HG03139 (cell line): ENCODE measurements around the gene CSRNP2.

ENCODE experiments used
- ATAC-seq: cut with Tn5 transposase; IDR thresholded peaks from one replicate; pipeline ENCODE4 v1.9.1; 2021; ENCODE audit not compliant: unreplicated experiment

The CSRNP2 gene, protein sequence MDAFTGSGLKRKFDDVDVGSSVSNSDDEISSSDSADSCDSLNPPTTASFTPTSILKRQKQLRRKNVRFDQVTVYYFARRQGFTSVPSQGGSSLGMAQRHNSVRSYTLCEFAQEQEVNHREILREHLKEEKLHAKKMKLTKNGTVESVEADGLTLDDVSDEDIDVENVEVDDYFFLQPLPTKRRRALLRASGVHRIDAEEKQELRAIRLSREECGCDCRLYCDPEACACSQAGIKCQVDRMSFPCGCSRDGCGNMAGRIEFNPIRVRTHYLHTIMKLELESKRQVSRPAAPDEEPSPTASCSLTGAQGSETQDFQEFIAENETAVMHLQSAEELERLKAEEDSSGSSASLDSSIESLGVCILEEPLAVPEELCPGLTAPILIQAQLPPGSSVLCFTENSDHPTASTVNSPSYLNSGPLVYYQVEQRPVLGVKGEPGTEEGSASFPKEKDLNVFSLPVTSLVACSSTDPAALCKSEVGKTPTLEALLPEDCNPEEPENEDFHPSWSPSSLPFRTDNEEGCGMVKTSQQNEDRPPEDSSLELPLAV

DNA sequence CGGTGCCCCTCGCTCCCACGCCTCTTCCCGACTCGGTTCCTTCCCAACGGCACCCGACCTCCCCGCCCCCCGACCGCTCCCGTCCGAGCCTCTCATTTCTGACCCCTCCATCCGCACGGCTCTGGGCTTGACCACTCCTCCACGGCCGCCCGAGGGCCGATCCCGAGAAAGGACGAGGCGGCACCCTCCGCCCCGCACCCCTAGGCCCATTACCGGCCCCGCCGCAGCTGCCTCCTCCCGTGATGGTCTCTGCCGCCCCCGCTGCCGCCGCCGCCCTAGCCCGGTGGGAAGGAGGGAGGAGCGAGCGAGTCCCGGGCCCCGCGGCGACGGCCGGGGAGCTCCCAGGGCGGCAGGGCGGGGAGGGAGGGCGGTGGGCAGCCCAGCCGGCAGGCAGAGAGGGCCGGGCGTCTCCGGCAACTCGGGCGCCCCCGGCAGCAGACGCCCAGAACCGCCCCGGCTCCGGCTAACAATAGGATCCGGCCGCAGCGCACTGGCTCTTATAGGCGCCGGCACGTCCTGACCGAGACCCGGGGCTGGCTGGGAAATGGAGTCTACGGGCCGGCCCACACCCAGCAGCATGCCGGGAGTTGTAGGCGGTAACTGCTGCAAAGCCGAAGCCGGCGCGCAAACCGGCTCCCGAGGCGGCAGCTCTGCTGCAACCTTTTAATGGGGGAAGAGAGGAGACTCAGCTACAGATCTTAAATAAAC is at the start of gene CSRNP2:
CSRNP2 (minus strand) TSS at position 471 of the 708 bp plus-strand sequence. CDS start 7,035 bp downstream, outside the sequence.
- ATAC-seq = peak; percentile 97

DNA sequence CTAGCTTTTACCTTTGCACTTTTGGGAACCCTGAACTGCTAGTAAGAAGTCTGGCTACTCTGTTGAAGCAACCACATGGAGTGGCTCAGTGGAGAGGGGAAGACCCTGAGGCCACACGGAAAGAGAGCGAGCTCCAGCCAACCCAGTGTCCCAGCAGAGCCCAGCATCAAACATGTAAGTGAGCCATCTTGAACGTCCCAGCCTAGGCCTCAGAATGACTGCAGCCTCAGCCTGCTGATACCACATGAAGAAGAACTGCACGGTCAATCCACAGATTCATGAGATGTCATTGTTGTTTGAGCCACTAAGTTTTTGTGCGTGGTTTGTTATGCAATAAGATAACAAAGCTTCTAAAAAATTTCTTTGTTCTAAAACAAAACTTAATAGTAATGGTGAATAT is 49.3 kb upstream of the CSRNP2 start:
- ATAC-seq = no peak

DNA sequence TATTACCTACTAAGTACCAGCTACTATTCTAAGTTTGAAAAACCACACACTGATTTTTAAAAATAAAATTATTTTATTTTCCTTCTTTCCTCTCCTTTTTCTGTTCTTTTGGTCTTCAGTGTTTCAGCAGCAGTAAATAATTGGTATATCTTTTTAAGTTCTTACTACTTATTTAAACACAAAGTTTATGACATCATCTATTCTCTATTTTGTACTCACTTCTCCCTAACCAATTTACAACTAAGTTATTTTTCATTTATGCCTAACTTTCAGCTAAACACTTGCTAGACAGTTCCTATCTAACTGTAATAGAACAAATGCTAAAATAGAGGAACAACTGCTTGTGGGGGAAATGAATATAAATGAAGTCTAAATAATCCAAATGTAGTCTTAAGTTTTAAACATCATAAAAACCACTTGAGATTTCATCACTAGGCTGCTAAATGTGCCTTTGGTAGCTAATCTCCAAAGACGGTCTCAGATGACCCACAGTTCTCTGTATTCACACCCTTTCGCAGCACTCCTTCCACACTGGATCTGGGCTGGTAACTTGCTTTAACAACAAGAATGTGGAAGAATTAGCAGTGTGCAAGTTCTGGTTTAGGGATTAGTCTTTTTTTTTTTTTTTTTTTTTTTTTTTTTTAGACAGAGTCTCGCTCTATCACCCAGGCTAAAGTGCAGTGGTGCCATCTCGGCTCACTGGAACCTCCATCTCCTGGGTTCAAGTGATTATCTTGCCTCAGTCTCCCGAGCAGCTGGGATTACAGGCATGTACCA is 48.5 kb upstream of the CSRNP2 start:
- ATAC-seq = no peak

DNA sequence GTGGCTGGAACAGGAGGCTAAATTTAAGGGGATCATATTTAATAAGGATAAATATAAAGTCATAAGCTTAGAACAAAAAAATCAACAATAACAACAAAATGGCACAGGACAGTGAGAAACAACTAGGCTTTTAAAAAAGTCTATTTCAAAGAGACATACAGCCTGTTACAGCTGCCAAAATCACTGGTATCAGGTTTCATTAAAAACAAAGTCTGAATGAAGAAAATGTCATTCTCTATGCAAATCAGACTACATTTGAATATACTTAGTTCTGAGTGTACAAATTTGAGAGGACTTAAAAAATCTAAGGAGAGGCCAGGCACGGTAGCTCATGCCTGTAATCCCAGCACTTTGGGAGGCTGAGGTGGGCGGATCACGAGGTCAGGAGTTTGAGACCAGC is 45.5 kb upstream of the CSRNP2 start:
- ATAC-seq = no peak

DNA sequence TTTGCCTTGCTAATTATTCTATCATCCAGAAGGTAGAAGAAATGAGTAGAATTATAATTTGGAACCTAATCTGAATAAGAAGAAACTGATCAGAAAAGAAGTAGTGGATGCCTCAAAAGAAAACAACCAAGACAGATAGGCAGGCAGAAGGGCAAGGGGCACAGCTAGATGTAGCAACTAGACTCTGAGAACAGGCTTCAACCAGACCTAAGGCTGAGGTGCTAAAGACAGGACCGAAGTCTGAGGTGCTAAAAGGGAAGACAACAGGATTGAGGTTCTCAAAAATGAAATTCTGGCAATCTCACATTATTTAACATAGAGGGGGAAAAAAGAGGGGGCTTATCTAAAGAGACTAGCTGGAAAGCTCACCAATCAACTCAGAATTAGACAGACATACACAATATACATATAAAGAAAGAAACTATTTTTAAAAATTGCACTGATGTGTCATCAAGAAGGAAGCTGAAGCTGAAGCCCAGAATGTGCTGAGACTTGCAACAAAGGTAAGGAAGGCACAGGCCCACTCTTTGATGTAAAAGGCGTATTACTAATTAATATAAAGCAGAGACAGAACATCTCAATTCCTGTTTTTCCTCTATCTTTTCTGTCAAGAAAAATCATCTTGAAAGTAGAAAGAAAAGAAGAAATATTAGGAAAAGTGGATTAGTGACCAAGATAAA is 43.8 kb upstream of the CSRNP2 start:
- no peak for ATAC-seq

DNA sequence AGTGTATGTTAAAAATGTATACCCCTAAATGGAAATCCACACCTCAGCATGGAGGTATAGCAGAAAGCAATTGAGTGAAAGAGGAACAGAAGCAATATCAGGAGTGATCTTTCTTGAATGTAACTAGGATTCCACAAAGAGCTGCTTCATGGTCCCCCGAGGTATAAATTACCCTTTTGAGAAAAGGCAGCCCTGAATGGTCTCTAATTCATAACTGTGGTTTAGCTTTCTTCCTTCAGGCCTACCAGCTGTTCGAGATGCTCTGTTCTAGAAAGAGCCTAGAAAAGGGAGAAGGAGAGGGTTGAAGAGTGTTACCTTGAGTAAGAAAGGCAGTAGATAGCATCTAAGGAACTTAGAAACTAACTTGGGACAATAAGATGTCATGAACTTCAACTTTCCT is 42.9 kb upstream of the CSRNP2 start:
- ATAC-seq = no peak

DNA sequence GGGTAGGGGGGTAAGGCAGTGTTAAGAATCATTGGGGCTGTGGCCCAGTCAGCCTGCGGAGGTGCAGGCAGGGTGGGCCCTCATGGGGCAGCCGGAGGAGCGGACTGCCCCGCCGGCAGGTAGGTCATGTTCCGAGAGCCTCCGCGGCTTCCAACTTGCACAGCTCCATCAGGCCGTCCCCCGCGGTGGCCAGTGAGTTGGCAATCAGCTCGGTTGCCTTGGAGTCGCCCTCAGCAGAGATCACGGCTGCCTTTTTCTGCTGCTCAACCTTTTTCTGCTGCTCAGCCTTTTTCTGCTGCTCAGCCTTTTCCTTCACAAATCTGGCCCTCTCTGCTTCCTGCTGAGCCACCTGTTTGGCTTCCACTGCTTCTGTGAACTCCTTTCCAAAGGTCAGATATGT is 41.1 kb upstream of the CSRNP2 start:
- no peak for ATAC-seq

DNA sequence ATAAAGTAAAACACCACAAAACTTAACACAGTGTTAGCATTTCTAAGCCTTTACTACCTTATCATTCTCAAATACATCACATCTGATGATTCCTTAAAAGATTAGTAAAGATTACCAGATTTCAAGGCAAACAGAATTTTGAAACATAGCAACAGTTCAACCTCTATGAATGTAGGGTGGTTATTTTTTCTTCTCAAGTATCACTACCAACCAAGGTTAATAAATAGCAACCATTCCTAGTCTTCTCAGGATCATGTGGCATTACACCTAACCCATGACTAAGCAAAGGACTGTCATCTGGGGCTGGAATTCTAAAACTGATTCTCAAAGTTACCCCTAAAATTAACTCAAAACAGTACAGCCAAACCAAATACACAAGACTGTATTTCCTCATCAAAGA is 39.4 kb upstream of the CSRNP2 start:
- no peak for ATAC-seq

DNA sequence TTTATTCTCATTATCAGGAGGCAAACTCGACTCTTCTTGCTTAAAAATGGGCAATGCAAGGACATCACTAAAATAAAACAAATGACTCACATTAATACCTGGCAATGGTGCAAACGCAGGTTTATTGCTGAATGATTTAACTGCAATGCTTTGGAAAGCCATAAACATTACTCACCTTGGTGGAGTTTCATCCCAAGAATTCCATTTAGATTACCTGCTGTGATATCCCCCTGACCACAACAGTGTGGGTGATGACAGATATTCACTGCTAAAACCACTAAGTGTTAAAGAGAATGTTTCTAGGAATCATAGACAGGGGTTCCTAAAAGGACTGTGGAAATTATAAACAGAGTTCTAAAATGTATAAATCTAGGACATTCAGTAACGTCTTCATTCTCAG is 35.3 kb upstream of the CSRNP2 start:
- no peak for ATAC-seq

DNA sequence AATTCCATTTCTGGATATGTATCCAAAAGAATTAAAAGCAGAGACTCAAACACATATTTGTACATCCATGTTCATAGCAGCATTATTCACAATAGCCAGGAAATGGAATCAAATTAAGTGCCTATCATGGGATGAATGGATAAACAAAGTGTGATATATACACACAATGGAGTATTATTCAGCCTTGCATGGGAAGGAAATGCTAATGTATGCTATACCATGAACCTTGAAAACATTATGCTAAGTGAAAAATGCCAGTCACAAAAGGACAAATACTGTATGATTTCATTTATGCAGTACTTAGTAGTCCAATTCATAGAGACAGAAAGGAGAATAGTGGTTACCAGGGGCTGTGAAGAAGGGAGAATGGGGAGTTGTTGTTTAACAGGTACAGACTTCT is 32.1 kb upstream of the CSRNP2 start:
- no peak for ATAC-seq

DNA sequence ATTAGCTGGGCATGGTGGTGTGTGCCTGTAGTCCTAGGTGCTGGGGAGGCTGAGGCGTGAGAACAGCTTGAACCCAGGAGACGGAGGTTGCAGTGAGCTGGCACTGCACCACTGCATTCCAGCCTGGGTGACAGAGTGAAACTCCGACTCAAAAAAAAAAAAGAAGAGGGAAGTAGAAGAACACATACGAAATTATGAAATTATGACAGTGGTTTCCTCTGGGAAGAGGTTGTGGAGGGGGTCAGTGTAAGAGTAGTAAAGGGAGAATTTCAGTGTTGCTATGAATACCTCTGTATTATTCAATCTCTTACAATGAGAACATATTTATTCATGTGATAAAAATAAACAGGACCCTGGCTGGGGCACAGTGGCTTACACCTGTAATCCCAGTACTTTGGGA is 24.7 kb upstream of the CSRNP2 start:
- ATAC-seq = no peak

DNA sequence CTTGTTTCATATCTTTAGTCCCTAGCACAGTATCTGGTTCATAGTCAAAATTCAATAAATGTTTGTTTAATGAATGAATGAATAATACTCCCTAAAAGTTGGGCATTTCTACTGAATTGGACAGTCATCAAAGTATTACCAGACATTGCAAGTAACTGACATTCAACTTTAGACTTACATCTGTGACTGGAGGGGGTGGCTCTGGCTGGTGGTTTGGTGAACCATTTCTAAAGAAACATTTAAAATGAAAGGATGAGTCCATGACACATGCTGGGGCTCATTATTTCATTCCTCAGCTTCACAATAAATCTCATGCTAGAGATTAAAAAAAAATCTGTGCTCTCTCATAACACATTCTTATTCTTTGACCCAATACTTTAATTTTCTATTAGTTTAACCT is 20.6 kb upstream of the CSRNP2 start:
- no peak for ATAC-seq

DNA sequence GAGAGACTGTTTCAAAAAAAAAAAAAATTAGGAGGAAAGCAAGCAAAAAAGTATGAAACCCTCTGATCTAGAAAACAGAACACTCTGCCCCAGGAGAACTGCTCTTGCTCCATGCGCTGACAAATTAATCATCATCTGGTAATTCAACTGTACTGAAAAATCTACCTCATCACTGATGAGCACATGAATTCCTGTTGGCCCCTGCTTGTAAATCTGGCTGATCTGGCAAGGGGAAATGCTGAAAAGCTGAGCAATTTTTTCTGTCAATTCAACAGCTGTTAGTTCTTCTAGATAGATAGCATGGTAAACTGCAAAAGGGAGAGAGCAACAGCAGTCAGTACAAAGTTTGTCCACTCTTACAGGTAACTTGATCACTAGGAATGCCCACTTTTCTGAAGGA is 15.2 kb upstream of the CSRNP2 start:
- no peak for ATAC-seq

DNA sequence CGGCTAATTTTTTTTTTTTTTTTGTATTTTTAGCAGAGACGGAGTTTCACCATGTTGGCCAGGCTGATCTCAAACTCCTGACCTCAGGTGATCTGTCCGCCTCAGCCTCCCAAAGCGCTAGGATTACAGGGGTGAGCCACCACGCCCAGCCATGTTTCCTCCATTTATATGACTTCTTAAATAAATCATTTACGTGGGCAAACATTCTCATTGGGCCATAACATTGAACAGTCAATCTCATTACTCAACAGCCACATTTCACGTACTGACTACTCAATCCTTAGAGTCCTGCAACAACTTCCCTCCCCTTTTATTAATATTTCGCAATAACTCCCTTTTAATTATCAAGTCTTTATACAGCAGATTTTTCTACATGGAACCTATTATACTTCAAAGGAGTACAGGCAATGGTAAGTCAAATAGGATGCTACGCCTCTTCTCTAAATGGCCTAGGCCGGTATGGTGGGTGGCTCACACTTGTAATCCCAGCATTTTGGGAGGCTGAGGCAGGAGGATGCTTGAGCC is 7.4 kb upstream of the CSRNP2 start:
- ATAC-seq = no peak

DNA sequence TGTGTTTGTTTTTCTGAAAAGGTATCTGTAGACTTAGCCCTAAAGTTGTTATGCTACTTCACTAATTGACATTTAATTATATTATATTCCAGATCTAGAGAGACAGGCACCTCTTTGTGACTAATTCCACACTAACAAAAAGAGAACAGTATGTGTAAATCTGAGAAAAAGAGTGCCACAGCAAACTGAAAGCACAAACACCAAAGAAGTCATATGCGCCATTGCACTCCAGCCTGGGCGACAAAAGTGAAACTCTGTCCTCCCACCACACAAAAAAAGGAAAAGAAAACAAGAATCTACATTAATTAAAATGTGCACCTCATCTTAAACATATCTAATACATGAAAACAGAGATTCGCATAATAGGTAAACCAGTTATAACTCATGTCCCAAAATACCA is 4.4 kb upstream of the CSRNP2 start:
- no peak for ATAC-seq

DNA sequence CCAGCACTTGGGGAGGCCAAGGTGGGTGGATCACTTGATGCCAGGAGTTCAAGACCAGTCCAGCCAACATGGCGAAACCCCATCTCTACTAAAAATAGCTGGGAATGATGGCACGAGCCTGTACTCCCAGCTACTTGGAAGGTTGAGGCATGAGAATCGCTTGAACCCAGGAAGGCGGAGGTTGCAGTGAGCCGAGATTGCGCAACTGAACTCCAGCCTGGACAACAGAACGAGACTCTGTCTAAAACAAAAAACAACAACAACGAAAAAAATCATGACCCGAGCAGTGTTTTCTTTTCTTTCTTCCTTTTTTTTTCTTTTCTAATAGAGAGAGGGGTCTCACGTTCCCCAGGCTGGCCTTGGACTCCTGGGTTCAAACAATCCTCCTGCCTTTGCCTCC is 3.5 kb upstream of the CSRNP2 start:
- ATAC-seq = no peak

DNA sequence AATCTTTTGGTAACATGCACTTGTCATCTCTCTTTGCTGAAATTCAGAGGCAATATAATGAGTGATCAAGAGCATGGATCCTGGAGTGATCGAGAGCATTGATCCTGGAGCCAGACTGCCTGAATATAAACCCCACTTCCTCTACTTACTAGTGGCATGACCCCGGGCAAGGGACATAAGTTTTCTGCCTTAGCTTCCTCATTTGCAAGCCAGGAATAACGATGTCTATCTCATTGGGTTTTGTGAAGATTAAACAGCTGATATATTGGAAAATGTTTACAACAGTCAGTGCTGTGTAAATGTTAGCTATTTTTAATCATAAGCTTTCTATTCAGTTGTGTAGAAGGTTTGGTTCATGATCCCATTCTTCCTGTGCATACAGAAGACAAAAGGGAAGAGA is 2.4 kb upstream of the CSRNP2 start:
- ATAC-seq = no peak

DNA sequence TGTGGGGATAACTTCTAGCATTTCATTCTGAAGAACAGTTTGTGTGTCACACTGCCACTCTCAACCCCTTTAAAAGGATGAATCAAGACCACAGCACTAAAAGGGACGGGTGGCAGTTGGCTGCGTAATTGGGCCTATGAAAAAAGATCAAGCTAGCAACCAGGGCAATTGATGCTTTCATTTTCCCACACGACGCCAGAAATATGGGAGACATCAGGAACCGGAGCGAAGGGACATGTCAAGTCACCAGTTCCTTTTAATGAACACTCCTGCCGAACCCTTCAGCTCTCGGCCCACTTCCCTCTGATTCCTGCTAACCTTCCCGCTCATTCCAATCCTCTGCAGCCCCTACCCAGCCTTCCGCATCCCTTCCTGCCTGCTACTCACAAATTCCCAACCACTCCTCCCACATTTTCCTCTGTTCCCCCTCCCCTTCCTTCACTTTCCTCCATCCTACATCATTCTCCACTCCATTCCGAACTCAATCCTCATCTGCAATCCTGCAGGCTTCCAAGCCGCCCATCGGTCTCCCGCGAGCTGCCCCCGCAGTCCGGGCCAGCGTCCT is 753 bp downstream of the CSRNP2 start:
- ATAC-seq = no peak

DNA sequence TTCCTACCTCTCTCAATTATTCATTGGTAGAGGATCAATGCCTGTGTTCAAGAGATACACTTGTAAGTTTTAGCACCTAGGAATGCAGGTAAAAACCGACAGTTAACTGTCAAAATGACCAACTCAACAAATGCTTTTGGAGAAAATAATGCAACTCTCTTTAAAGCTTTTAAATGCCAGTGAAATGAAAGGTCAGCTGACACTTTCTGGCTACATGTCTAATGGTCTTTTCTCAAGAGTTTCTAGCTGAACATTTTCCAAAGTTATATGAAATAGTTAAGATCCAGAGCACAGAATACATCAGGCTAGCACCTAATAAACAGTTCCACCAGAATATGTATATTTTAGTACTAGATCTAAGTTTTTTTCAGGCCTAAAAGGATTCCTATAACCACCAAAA is 2.0 kb downstream of the CSRNP2 start:
- ATAC-seq = no peak

DNA sequence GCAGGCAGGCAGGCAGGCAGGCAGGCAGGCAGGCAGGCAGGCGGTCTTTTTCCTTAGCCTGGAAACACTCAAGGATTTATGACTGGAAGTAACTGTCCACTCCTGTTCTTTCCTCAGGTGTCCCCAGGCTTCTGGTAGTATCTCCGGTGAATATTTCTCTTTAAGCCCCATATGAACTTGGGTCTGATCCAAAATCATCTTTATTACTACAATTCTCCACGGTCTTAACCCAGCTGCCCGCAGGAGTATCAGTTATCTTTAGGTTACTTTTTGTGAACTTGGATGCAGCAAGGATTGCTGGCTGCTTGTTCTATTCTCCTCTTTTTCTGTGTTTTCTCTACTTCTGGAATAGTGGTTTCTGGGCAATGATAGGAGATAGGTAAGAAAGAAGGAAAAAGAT is 3.3 kb downstream of the CSRNP2 start:
- no peak for ATAC-seq
